ENCODE measurements around the gene RMI2.

Gene RMI2

DNA sequence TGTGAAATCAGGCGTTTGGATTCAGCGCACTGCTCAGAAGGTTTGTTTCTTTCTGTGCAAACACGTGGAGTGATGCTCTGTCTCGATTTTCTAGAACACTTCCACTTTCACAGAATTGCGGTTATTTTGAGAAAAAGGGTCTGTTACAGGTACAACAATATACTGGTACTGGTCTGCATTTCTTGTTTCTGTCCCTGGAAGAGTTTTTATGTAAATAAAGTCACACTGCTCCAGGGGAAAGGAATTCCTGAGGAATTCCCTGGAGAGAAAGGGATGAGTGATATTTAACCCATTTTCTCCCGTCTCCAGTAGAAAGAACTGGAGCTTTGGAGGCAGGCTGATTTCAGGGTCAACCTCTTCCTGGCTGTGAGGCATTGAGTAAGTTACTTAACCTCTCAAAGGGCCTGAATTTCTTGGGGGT, 16.2 kb upstream of the RMI2 start:
- peak; percentile 73 for DNase-seq

DNA sequence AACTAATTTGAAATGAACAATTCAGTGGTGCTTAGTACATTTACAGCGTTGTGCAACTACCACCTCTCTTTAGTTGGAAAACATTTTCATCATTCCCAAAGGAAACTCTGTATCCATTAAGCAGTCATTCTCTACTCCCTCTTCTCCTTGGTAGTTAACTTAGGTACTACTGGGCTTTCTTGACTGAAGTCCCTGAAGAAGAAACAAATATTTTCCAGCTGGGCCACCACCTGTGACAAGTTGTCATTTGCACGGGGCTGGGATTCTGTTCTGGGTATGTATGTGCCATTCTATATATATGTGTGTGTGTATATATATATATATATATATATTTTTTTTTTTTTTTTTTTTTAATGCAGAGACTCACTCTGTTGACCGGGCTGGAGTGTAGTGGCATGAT, 15.4 kb upstream of the RMI2 start:
- no peak for DNase-seq

DNA sequence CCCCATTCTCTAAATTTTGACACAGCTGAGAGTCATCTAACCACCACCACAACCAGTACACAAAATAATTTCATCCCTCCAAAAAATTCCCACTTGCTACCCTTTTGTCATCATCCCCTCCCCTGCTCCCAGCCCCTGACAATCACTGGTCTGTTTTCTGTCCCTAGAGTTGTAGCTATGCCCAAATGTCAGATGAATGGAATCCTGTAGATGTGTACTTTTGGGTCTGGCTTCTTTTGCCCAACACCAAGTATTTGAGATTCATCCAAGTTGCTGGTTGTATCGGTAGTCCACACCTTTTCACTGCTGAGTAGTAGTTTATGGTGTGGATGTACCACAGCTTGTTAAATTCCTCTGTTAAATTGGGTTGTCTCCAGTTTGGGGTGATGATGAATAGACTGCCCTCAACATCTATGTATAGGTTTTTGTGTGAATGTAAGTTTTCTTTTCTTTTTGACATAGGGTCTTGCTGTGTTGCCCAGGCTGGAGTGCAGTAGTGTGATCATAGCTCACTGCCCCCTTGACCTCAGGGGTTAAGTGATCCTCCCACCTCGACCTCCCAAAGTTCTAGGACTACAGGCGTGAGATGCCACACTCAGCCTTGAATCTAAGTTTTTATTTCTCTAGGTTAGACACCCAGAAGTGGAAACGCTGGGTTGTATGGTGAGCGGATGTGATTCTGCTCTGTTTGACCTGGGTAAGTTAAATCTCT, 14.6 kb upstream of the RMI2 start:
- DNase-seq, result no peak

DNA sequence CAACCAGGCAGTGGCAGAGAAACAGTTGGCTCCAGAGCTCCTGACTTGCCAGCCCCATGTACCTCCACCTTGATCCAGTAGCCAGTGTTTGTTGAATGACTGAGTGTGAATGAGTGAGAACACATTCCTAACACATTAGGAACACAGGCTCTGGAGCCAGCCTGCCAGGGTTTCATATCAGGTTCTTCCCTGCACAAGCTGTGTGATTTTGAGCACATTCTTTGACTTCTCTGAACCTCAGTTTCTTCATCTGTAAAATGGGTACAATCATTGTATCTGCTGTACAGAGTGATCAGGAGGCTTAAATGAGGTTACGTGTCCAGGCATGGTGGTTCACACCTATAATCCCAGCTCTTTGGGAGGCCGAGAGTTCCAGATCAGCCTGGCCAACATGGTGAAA, 13.3 kb upstream of the RMI2 start:
- DNase-seq, result no peak

DNA sequence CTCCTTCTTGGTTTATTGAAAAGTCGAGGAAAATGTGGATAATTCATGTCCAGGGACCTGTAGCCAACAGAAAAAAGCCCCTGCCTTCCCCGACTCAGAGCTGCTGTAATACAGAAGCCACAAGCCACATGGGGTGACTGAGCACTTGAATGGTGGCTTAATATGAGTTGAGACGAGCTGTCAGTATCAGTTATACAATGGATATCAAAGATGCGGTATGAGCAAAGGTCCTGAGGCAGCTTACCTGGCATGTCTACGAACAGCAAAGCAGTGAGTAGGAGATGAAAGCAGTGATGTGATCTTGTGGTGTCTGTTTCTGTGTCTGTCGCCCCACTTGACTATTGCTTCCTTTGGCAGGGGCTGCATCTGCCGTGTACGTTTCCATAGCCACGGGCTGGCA, 12.2 kb upstream of the RMI2 start:
- no peak for DNase-seq

DNA sequence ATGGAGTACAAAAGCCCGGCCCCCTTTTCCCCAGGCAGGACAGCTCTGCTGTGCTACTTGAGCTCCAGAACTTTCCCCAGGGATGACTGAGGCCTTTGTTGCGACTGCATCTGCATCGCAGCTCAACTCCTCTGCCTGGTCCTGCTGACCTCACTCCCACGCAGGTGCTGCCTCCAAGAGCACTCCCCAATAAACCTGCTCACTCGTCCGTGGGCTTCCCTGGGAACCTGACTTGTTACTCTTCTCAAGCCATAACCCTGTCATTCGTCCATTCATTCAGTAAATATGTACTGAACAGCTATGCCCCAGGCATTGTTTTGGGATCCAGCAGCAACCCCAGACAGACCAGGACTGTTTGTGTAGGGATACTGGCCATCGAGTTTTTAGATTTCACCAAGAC, 11.6 kb upstream of the RMI2 start:
- no peak for DNase-seq

DNA sequence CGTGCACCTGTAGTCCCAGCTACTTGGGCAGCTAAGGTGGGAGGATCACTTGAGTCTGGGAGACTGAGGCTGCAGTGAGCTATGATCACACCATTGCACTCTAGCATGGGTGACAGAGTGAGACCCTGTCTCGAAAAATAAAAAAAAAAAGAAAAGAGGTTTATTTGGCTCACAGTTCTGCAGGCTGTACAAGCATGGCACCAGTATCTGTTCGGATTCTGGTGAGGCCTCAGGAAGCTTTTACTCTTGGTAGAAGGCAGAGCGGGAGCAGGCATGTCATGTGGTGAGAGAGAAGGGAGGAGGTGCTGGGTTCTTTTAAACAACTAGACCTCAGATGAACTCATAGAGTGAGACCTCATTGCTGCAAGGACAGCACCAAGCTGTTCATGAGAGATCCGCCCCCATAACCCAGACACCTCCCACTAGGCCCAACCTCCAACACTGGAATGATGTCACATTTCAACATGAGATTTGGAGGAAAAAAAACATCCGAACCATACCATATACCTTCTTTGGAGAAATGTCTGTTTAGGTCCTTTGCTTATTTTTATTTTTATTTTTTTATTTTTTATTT, 10.3 kb upstream of the RMI2 start:
- DNase-seq, result no peak

DNA sequence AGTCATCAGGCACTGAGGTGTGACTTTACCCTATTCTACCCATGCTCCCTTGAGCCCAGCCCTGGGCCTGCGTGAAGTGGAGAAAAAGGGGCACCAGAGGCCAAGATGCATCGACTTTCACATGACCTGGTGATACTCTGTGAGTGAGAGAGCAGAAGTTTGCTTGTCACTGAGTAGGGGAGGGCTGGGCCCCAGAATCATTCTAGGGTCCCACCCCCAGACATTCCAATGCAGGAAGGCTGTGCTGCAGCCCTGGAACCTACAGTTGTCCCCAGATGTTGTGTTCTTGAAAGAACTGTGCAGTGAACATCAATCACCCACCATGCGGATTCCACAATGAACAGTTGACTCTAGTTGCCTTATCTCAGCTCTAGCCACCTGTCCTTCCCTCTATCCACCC, 6.2 kb upstream of the RMI2 start:
- no peak for DNase-seq

DNA sequence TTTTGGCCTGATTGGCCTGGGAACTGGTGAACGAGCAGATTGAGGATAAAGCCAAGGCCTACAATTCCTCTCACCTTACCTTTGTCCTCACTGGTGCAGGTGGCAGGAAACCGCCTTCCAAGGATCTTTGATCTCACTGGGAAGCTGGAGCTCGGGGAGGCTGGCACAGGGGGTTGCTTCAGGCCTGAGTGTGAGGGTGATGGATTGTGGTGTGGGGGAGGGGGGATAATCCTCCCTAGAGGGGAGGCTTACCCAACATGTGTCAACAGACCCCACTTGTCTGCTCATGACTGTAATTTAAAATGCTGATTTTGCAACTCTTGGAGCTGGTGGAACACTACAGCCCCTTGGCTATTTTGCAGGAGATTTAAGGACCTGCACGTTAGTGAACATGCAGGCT, 4.5 kb upstream of the RMI2 start:
- no peak for DNase-seq

DNA sequence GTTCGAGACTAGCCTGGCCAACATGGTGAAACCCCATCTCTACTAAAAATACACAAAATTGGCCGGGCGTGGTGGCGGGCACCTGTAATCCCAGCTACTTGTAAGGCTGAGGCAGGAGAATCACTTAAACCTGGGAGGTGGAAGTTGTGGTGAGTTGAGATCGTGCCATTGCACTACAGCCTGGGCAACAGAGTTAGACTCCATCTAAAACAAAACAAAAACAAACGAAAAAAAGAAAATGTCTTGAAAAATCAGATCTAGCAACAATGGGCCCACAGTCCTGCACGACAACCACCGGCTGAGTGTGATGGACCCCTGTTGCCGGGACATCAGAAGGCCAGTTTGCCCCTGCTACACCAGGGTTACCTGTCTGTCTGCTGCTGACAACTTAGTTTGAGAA, 3.9 kb upstream of the RMI2 start:
- no peak for DNase-seq

DNA sequence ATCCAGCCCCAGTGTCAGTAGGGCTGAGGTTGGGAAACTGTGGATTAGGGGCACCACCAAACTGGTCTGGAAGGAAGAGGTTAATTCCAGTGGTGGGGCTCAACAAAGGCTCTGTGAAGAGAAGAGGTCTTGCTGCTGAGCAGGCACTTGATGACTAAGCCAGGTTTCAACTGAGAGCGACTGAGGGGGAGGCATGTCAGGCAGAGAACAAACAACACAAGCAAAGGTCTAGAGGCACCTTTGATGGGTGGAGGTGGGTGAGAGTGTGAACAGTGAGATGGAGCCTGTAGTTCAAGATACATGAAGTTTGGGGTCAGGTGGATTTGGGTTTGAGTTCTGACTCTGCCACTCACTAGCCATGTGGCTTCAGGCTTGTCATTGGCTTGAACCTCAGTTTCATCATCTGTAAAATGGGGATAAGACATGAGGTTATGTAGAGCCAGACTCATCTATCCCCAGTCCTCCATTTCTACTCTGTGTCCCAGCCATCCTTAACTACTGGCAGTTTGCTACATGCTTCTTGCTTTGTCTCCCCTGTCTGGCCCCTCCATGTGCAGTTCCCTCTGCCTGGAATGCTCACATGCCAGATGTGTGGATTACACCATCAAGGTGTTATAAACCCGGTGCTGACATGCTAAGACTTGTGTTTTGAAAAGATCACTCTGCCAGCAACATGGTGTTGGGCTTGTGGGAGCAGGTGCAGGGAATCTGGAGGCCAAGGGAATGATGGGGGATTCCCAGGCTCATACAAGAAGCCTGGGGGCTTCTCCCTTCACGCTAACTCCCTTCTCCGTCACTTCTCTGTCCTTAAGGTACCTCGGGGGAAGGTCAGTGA, 3.0 kb upstream of the RMI2 start:
- no peak for DNase-seq

DNA sequence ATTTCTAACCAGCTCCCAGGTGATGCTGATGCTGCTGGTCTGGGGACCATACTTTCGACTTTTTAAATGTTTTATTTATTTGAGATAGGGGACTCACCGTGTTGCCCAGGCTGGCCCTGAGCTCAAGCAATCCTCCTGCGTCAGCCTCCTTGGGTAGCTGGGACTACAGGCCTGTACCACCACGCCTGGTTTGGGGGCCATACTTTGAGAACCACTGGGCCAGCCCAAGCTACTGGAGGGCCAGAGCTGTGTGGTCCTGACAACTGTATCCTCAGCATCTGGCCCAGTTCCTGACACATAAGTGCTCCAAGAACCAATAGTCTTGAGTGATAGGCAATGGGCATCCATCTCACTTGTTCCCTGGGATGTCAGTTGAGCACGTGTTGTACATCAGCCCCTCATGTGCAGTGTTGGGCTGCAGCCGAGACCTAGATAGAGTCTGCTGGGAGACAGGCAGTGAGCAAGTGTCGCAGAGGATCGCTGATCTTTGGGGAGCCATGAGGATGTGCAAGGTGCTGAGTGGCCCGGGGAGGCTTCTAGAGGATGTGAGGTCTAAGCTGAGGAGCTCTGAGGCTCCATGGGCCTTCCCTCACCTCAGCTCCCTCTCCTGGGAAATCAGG, 1.6 kb downstream of the RMI2 start:
- no peak for DNase-seq

DNA sequence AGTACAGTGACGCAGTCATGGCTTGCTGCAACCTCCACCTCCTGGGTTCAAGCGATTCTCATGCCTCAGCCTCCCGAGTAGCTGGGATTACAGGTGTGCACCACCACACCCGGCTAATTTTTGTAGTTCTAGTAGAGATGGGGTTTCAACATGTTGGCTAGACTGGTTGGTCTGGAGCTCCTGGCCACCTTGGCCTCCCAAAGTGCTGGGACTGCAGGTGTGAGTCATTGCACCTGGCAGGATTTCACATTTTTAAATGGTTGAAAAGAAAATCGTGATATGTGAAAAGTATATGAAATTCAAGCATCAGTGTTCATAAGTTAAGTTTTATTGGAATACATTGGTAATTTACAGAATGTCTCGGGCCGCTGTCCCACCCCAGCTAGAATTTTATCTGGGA, 2.6 kb downstream of the RMI2 start:
- no peak for DNase-seq

DNA sequence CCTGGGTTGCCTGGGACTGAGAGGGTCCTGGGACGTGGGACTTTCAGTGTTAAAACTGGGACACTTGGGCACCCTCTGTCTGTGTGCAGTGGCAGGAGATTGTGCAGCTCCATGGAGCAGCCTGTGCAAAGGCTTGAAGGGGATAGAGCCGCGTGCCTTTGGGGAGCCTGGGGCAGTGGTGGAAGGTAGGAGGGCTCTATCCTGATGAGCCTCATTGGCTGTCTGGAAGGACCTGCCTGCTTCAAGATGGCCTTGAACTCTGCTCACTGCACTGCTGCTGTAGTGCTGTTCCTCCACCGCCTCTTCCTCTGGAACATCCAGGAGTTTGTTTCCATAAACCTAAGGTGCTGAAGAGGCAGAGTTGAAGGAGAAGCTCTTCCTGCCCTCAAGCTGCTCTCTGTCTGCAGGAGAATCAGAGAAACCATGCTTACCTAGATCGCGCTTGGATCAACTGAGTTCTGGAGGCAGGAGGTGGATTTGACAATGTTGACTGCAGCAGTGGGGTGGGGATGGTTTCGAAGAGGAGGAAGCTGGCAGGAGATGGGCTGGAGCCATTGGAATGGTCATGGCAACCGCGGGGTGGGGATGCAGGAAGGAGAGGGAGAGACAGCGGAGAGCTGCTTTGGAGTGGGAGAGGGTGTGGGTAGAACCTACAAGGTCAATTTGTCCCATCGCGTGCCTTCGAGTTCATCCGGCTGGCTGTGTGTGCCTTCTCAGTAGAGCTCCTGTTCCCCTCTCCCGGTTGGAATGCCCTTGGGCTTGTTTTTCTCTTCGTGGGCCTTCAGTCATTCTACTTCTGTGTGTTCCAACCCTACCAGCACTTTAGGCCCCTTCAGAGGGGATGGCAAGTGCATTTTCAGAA, 3.7 kb downstream of the RMI2 start:
- DNase-seq, result no peak

DNA sequence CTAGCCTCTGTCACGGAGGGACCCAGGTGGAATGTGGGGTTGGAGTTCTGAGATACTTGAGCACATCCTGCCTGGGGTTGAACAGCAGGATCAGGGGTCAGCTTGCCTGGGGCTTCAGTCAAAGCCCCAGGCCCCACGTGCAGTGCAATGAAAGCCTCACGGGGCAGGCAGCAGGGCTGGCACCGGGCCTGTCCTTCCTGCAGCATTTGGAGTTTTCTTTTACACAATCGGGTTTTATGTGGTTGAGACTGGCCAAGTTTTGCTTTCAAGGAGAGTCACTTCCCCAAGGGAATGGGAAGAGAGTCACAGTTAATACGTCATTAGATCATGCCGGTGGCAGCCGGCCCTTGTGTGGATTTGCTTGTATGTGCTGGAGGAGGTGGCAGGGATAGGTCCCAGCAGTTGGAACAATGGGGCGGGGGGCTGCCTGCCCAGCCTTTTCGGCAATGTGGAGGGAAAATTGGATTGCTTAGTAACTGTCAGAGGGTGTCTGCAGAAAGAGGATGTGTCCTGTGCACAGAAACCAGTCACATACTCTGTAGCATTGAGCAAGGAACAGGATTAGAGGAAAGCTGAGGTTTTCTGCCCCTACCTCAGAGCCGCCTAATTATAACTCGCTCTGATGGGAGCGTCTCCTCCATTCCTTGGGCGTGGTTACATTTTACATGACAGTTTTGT, 4.5 kb downstream of the RMI2 start:
- peak; percentile 66 for DNase-seq

DNA sequence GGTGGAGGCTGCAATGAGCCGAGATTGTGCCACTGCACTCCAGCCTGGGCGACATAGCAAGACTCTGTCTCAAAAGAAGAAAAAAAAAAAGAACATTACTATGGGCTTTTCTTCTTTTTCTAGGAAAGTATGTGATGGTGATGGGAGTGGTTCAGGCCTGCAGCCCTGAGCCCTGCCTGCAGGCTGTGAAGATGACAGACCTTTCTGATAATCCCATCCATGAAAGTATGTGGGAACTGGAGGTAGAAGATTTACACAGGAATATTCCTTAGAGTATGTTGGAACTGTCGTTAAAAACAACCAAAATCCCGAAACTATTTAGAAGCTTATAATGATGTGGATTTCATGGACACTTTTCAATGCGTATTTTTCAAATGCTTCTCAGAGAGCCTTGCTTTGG, 5.3 kb downstream of the RMI2 start:
- DNase-seq, result no peak

DNA sequence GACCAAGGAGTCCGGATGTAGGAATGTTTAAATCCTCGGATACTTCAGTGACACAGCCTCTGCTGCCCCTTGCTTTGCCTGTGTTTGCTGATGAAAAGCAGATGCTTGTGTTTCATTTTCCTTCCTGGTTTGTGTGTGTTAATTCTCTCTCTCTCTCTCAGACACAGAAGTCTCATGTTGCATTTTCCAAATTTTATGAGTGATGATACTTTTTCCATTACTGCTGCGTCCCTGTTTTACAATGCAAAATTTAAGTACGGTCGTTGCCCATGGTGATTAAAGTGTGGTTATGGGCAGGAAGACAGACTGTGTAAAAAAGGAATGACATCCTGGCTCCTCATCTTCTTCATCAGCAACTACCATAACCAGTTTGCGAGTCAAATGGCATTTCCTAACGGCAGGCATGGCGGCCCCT, 5.7 kb downstream of the RMI2 start:
- DNase-seq, result peak; percentile 73

DNA sequence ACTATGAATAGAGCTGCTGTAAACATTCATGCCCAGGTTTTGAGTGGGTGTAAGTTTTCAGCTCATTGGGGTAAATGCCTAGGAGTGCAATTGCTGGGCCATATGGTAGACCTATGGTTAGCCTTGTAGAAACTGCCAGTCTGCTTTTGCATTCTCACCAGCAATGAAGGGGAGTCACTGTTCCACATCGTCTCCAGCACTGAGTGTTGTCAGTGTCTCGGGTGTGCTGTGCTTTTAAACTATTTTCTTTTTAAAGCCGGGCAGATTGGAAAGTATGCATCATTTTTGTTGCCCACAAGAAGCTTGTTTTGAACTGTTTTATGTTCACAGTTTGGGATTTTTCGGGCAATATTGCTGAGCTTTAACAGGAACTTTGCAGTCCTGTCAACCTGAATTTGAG, 7.9 kb downstream of the RMI2 start:
- DNase-seq, result no peak

DNA sequence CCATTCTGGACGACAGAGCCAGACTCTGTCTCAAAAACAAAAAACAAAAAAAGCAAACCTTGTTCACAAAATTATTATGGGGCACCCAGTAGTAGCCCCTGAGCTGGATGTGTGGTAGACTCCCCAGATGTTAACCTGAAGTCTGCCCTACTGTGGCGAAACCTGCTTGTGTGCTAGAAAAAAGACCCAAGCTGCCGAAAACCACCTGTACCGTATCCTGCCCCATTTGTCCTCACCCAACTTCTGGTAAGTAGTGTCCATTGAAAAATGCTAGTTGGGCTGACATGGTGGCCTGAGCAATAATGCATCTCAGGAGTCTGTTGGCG, 9.1 kb downstream of the RMI2 start:
- DNase-seq, result no peak

DNA sequence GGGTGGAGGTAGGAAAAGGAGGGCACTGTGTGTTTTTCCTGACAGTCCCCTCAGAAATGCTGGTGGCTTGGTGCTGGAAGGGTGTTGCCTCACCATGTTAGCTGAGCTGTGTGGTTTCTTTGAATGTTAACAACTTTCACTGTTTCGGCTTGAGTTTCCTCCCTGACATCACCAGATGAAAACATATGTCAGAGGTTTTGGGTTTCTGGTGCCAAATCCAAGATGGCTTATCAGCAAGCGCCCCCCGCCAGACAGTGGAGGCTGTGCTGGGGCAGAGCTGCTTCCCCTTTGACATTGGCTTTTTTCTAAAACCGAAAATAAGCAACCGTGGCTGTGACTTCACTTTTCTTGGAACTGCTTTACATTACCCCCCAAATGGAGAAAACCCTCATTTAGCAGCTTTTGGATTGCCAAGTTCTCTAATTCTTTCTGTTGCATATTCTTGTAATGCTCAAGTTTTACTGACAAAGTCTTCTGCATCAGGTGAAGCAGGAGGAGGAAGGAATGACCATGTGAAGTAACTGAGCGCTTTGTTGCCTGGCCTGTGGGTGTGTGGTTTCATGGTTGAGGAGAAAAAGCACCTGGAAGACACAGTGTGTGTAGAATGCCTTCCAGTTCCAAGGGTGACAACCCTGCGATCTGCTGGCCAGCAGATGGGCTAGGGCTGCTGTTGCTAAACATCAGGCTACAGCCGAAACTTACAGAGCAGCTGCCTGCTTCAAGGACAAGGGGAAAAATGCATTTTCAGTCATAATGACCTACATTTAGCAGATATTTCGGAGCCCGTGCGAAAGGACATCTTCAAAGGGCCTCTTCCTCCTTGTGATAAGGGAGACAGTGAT, 9.7 kb downstream of the RMI2 start:
- peak; percentile 56 for DNase-seq

DNA sequence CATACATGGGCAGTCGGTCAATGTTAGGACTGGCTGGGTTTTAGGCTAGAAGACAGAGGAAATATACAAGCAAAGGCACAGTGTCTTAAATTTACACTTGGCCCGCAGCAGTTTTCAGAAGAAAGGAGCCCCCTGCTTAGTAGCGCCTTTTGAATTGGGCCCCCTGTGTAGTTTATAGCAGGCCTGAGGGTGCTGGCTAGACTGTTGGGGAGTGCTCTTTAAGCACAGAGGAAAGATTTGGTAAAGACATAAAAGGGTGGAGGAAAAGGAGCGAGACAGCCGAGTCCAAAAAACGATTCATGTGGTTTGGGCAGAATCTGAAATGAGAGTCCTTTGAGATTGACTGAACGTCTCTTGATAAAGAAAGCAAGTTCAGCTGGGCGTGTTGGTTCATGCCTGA, 10.6 kb downstream of the RMI2 start:
- DNase-seq, result no peak
